DMS153 treated with DMSO at 0.1 percent for 48 hours (cell line): Measurements from ENCODE around the gene PTGDS.
A peak's percentile ranks its signal among the peaks of the same experiment; 100 is the strongest.

ENCODE experiments used
- DNase-seq: peaks from one replicate; lab custom pipeline; 2025; ENCODE audit not compliant: unreplicated experiment; lab: John Stamatoyannopoulos, UW

Gene PTGDS

DNA sequence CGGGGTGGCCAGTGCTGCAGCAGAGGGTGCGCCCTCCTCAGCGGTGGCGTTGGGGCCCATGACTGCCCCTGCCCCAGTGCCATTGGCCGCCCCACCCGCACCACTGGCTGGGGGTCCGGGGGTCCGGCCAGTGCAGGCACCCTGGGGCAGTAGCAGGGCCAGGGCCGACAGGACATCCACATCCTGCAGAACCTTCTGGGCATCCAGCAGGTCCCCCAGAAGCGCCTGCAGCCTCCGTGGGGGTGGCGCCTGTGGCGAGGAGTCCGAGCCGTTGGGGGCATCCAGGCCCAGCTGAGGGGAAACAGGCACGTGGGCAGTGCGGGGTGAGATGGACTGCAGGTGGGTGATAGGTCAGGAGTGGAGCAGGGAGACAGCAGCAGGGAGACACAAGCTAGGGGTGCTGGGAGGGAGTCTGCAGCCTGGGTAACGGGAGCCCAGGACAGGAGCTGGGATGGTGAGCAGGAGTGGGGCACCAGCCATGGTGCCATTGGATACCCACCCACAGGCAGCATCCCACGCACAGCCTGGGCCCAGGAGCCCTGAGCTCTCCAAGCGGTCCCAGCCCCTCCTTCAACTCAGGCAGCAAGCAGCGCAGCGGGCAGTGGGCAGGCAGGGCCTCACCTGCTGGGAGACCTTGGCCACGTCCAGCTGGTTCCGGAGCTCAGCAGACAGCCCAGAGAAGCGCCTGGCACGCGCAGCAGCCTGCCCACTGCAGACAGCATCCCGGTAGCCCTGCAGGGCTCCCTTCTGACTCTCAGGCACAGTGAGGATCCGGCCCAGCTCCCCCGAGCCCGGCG is 43.7 kb downstream of the PTGDS start:
- DNase-seq = no peak

GRCh38 chr9:137021568-137021978 is 44.3 kb downstream of the PTGDS start:
- no peak for DNase-seq

DNA sequence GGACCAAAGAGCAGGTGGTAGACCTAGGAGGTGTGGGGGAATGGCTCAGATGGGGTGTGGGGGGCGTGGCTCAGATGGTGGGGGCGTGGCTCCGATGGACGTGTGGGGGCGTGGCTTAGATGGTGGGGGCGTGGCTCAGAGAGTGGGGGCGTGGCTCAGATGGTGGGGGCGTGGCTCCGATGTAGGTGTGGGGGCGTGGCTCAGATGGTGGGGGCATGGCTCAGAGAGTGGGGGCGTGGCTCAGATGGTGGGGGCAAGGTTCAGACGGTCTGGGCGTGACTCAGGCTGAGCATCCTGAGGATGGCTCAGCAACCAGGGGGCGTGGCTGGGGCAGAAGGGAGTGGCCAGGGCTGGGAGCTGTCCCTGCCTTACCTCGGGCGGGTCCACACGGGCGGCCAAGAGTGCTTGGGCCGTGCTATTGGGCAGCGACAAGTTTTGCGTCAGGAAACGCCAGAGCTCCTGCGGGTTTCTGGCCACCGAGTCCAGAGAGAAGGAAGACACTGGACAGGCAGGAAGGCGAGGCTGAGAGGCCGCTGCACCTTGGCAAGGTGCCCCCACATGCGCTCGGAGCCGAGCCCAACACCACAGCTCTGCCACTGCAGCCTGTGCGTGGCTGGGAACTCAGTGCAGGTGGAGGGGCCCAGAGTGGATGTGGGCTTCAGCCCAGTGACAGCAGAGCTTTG is 44.8 kb downstream of the PTGDS start:
- DNase-seq = peak; percentile 44

GRCh38 chr9:137022662-137023008 is 45.3 kb downstream of the PTGDS start:
- DNase-seq = no peak

DNA sequence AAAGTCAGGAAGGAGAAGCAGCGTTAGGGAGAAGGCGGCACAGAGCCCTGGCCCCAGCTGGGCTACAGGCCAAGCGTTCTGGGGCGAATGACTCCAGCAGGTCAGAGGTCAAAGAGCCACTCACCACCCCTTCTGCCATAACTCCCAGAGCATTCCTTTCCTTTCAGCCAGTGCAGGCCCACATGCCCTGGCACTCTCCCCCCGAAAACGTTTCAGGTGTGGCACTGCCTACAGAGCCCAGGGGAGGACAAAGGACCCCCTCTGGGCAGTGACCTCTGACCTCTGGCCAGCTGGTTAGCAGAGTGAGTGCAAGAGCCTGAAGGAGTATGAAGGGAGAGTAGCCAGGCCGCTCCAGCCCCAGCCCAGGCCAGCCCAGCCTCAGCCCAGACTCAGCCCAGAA is 45.9 kb downstream of the PTGDS start:
- no peak for DNase-seq

DNA sequence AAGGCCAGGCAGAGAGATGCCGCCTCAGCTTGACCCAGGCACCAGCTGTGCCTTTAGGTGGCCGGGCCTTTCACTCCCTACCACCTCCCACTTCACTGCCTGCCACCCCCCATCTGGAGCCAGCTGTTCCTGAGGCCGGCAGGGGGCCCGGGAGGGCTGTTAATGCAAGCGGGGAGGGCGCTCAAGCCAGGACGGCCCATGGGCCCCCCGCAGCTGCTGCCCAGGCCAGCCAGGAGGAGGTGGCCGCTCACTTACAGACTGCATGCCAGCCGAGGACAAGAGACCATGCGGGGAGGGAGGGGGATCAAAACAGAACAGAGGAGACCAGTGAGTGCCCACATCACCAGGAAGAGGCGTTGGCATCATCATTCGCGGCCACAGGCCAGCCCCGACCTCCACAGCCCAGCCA is 46.3 kb downstream of the PTGDS start:
- DNase-seq = no peak

- peak; percentile 93 for DNase-seq
Observed at GRCh38 chr9:137025517-137025966, 48.2 kb downstream of the PTGDS start.

DNA sequence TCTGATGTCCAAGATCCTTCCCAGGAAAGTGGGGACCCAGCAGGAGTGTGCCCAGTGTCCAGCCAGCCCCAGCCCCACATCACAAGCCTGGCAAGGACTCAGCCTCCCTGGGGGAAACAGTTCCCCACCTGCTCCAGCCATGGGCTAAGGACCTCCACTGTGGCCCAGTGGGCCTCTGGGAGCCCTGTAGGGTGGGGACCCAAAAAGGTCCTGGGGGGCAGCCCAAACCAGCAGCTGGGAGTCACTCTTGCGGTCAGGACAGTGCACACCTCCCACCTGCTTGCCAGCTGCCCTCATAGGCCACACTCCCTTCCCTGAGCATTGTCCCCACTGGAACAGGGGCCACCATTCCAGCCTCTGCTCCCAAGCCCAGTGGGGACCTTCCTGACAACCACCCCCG is 49.1 kb downstream of the PTGDS start:
- DNase-seq = no peak

- peak; percentile 10 for DNase-seq
Observed at GRCh38 chr9:137026828-137027227, 49.5 kb downstream of the PTGDS start.

DNA sequence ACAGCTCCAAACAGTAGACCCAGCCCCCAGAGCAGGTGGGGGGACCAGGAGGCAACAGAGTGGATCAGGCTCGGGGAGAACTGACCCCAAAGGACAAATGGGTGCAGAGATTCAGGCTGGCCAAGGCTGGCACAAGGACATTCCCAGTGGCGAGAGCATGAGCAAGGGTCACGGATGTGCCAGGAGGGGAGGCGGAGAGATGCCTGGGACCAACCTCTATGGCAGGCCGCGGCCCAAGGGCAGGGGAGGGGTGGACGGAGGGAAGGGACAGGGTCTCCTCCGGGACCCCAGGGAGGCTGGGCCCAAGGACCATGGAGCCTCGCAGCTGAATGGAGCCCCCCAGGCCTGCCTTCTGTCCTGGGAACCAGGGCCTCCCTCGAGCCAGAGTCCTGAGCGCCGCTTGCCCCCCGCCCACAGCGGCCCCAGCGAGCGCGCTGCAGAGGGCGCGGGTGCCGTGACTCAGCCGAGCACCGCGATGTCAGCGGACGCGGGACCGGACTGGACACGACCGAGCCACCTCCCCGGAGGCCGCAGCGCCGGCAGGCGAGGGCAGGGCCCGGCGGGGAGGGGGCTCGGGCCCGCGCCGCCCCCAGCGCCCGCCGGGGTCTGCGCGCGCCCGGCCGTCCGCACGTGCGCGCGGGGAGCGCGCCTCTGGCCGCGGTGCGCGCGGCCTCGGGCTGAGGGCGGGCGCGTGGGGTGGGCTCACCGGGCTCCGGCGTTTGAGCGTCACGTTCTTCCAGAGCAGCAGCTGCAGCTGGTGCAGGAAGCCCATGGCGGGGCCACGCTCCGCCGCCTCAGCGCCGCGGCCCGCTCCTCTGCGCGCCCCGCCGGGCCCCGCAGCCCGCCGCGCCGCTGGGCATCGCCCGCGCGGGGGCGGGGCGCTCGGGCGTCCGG is 50.3 kb downstream of the PTGDS start, which contains the start of gene ABCA2:
Gene ABCA2 (minus strand): TSS at position 869 of the 894 bp plus-strand sequence. CDS start 97 bp downstream, at position 772.
- DNase-seq = no peak

- peak; percentile 29 for DNase-seq
Observed at GRCh38 chr9:137028263-137029057, 51.2 kb downstream of the PTGDS start.

DNA sequence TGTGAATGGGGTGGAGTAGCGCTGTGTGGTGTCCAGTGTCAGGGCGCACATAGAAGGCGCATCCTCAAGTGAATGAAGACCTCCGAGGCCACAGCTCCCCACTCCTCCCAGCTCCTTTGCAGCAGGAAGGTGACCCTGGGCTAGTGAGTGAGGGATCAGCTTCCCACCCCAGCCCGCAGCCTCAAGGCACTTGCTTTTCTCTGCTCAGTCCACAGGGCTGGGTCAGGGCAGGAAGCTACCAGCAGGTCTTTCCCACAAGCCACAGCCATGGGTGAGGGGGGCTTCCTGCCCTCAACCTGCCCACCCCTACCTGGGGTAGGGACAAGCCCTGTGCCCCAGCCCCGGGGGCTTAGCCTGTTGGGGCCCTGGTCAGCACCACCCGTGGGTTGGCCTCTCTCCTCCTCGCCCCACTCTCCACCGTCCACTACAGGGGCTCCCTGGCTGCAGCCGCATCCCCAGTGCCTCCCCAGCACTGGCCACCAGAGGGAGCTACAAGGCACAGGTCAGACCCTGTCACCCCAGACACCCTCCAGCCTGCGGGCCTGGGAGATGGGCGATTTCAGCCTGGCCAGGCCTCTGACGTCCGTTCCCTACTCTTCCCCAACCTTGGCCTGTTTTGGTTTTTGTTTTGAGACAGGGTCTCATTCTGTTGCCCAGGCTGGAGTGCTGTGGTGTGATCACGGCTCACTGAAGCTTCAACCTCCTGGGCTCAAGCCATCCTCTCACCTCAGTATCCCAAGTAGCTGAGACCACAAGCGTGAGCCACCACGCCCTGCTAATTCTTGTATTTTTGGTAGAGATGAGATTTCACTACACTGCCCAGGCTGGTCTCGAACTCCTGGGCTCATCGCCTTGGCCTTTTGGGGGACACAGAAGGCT is 52.0 kb downstream of the PTGDS start:
- DNase-seq = no peak

DNA sequence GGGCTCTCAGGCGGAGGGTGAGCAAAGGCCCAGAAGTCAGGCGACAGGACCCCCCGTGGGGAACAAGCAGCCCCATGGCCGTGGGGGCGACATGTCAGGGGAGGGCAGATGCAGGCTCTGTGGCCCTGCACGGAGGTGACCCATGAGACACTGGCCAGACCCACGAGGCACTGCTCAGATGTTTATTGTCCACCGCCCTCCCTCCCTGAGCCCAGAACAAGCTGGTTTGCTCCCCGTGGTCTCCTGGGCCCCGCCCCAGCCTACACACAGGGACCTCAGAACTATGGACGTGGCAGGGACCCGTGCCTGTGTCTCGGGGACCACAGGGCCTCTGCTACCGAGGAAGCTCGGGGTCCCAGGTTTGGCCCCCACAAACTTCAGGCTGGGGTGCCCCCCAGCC is 52.7 kb downstream of the PTGDS start:
- DNase-seq = no peak

- DNase-seq = no peak
Observed at GRCh38 chr9:137030538-137031527, 53.5 kb downstream of the PTGDS start.
